DMS53 (cell line): ENCODE measurements around the gene MSL1.

Source experiments
- DNase-seq: peaks from one replicate; lab custom pipeline; 2025; lab: John Stamatoyannopoulos, UW

MSL1 gene

GRCh38 chr17:40121181-40122135, at the start of gene MSL1:
TSS of gene MSL1 (plus strand) at chr17:40121971. CDS start at chr17:40122613, 642 bp downstream.
- peak; percentile 80 for DNase-seq

GRCh38 chr17:40072040-40072734, 49.6 kb upstream of the MSL1 start:
- peak; percentile 75 for DNase-seq

- DNase-seq: no peak
These were observed 48.9 kb upstream of the MSL1 start for GRCh38 chr17:40072735-40073346.

GRCh38 chr17:40073454-40074174, 48.2 kb upstream of the MSL1 start:
- DNase-seq: no peak

GRCh38 chr17:40074175-40074512, 47.6 kb upstream of the MSL1 start:
- DNase-seq: no peak

- no peak for DNase-seq
These were observed 46.9 kb upstream of the MSL1 start for GRCh38 chr17:40074871-40075200.

- peak; percentile 82 for DNase-seq
These were observed 46.4 kb upstream of the MSL1 start for GRCh38 chr17:40075201-40075941.

- DNase-seq: no peak
These were observed 45.8 kb upstream of the MSL1 start for GRCh38 chr17:40075942-40076498.

GRCh38 chr17:40076591-40076990, 45.2 kb upstream of the MSL1 start:
- DNase-seq: no peak

- no peak for DNase-seq
These were observed 42.2 kb upstream of the MSL1 start for GRCh38 chr17:40079545-40079944.

- no peak for DNase-seq
These were observed 37.3 kb upstream of the MSL1 start for GRCh38 chr17:40084477-40084876.

GRCh38 chr17:40086150-40087044, 35.4 kb upstream of the MSL1 start:
- peak; percentile 63 for DNase-seq

- DNase-seq: no peak
These were observed 34.5 kb upstream of the MSL1 start for GRCh38 chr17:40087049-40087794.

GRCh38 chr17:40087903-40088718, 33.7 kb upstream of the MSL1 start:
- no peak for DNase-seq

GRCh38 chr17:40089077-40089895, 32.5 kb upstream of the MSL1 start:
- DNase-seq: no peak

- no peak for DNase-seq
These were observed 31.3 kb upstream of the MSL1 start for GRCh38 chr17:40090237-40091119.
